Activated CD8-positive, alpha-beta T cell treated with anti-CD3 and anti-CD28 coated beads for 36 hours (primary cell): ENCODE data around the gene FAXC. TPM values are rescaled to one million over a fixed set of nuclear protein-coding genes. Genes with fewer than 3 reads are reported as not detected.

Experiments
- ATAC-seq: fragments of 200-7000 bp; cut with Tn5 transposase; one replicate; pipeline ENCODE4 v1.10.0; 2021; ENCODE audit warnings: mild to moderate bottlenecking, moderate library complexity
- CTCF ChIA-PET: fragments of 350-600 bp; sonication (Branson Sonifier 250); formaldehyde crosslinking; loops from one replicate; lab custom pipeline; 2021; ENCODE audit warnings: antibody characterized with exemption; lab: Charles Lee
- POLR2A ChIA-PET: fragments of 350-600 bp; sonication (Branson Sonifier 250); formaldehyde crosslinking; loops from one replicate; lab custom pipeline; 2021; ENCODE audit warnings: antibody characterized with exemption; lab: Charles Lee
- DNase-seq: peaks from one replicate; pipeline ENCODE4 v3.0.0-alpha.2; 2020
- H3K27ac Mint-ChIP-seq: one replicate; pipeline ENCODE4 v1.8.0; 2021; ENCODE audit warnings: mild to moderate bottlenecking, mixed read lengths
- H3K27me3 Mint-ChIP-seq: one replicate; pipeline ENCODE4 v1.8.0; 2021; ENCODE audit warnings: mixed read lengths
- H3K36me3 Mint-ChIP-seq: one replicate; pipeline ENCODE4 v1.8.0; 2021; ENCODE audit warnings: low read depth, mixed read lengths
- H3K4me1 Mint-ChIP-seq: one replicate; pipeline ENCODE4 v1.8.0; 2021; ENCODE audit warnings: low read depth, mixed read lengths
- H3K4me3 Mint-ChIP-seq: one replicate; pipeline ENCODE4 v1.8.0; 2021; ENCODE audit warnings: mild to moderate bottlenecking, moderate library complexity, mixed read lengths
- H3K9me3 Mint-ChIP-seq: one replicate; pipeline ENCODE4 v1.8.0; 2021; ENCODE audit warnings: mixed read lengths
- intact Hi-C: fragments of 100-400 bp; cut with micrococcal nuclease; formaldehyde crosslinking; loops from one replicate; pipeline ENCODE4 v1.10.0; 2022
- total RNA-seq, 2 experiments: library from RNA; stranded (reverse); gene quantifications; one replicate each; pipeline ENCODE4 v1.2.3, GENCODE V29; 2021
- TF ChIP-seq, protein P1 (sequence below): fragments of 200-600 bp; IDR thresholded peaks from one replicate; pipeline ENCODE4 v1.8.0; 2022; ENCODE audit warnings: antibody characterized with exemption, mild to moderate bottlenecking

FAXC gene
- total RNA-seq, 2 experiments from 2014 or later = not detected

DNA sequence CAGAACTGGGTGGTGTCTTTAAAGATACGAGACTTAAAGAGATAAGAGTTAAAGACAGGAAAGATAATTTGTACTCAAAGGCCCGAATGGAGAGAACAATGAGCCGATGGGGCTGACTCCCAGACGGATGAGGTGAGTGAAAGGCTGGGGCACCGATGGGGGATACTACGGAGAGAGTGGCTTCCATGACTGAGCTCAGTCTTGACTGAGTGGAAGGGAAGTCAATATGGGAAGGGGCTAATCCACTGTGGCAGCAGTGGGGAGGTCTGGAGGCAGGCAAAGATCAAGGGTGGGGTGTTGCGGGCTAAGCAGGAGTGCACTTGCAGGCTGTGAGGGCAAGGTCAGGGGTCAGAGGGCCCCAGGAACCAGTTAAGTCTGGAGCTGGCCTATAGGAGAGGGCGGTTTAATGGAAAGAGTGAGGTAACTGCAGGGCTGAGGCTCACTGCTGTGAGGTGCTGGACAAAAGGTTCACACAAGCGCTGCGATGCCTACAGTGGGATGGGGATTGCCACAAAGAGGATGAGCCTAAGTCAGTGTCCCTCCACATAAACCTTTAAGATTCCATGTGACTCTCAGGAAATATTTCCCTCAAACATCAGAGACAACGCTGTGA, 42.1 kb downstream of the FAXC start:
- CTCF ChIA-PET = no interaction called here
- Mint-ChIP-seq H3K27ac (no peak overlapping the region), H3K9me3 (no peaks in the 10 kb centered on the region), H3K36me3 (no peaks in the 10 kb centered on the region), H3K4me3 (no peak overlapping the region), H3K4me1 (no peaks in the 10 kb centered on the region), H3K27me3 (peaks cover 9% of the 10 kb centered on the region)
- DNase-seq (no peak), ATAC-seq (no peak)
- TF ChIP-seq, protein P1, sequence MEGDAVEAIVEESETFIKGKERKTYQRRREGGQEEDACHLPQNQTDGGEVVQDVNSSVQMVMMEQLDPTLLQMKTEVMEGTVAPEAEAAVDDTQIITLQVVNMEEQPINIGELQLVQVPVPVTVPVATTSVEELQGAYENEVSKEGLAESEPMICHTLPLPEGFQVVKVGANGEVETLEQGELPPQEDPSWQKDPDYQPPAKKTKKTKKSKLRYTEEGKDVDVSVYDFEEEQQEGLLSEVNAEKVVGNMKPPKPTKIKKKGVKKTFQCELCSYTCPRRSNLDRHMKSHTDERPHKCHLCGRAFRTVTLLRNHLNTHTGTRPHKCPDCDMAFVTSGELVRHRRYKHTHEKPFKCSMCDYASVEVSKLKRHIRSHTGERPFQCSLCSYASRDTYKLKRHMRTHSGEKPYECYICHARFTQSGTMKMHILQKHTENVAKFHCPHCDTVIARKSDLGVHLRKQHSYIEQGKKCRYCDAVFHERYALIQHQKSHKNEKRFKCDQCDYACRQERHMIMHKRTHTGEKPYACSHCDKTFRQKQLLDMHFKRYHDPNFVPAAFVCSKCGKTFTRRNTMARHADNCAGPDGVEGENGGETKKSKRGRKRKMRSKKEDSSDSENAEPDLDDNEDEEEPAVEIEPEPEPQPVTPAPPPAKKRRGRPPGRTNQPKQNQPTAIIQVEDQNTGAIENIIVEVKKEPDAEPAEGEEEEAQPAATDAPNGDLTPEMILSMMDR = no peak
- intact Hi-C loops = no loop called here
- POLR2A ChIA-PET = no interaction called here

DNA sequence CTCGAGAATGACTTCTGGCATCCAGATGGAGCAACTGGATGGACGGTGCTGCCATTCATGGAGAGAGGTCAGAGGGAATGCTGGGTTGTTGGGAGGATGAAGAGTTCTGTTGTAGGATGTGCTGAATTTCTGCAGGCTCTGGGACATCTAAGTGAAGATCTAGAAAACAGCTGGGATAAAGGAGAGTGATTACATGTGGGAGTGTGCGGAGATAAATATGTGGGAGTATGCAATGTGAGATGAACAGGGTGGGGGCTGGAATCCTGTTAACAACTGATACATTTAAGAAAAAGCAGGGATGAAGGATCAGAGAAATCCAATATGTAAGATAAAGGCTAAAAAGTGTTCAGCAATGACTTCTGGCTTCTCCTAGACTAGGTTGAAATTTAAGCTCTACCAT, 43.1 kb downstream of the FAXC start:
- Mint-ChIP-seq H3K27ac (no peak overlapping the region), H3K27me3 (peaks cover 9% of the 10 kb centered on the region), H3K36me3 (no peaks in the 10 kb centered on the region), H3K4me1 (no peaks in the 10 kb centered on the region), H3K4me3 (no peak overlapping the region), H3K9me3 (no peaks in the 10 kb centered on the region)
- ATAC-seq (no peak), DNase-seq (no peak)
- CTCF ChIA-PET = no interaction called here
- POLR2A ChIA-PET = no interaction called here
- intact Hi-C loops = no loop called here
- TF ChIP-seq, protein P1 = no peak

DNA sequence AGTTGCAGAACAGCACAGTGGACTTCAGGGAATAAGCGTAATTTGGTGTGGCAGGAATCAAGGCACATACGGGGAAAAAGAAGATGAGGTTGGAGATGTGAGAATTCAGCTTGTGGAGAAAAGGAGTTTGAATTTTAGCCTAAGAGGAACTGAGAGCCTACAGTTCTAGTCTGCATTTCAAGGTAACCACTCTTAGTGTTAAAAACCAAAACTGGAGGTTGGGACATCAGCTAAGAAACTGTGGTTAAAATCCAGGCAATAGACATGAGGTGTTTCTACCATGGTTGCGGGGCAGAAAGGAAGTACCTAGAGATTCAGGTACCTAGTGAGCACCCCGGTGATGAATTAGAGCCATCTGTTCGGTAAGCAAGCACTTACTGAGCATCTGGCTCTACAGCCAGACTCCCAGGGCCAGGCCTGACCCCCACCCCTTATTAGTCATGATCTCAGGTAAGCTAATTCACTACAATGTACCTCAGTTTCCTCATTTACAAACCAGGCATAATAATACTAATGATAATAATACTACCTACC, 44.4 kb downstream of the FAXC start:
- Mint-ChIP-seq H3K4me1 (no peaks in the 10 kb centered on the region), H3K36me3 (no peaks in the 10 kb centered on the region), H3K9me3 (no peaks in the 10 kb centered on the region), H3K27me3 (peaks cover 9% of the 10 kb centered on the region), H3K27ac (no peak overlapping the region), H3K4me3 (no peak overlapping the region)
- ATAC-seq (no peak), DNase-seq (no peak)
- TF ChIP-seq, protein P1 = no peak
- intact Hi-C loops = no loop called here
- ChIA-PET POLR2A (no interaction called here), CTCF (no interaction called here)

DNA sequence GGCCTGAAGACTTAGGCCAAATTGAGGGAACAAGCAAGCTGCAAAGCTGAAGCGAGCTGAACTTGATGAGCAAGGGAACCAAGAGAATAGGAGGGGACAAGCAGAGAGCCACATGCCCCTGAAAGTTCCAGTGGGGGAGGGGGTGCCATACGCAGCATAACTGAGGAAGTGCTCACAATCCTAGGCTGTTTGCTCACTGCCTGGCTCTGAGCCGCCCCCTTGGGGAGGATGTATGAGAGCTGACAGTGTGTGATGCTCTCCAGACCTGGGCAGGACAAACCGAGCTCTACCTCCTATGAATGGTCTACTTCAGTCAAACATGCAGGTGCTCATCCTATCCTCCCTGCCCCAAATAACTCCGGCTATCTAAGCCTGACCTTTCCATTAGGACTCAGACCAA, 52.1 kb downstream of the FAXC start:
- DNase-seq (no peak), ATAC-seq (no peak)
- H3K27ac Mint-ChIP-seq = no peak overlapping the region
- no peak overlapping the region for H3K4me3 Mint-ChIP-seq
- TF ChIP-seq, protein P1 = no peak
- POLR2A ChIA-PET = no interaction called here
- CTCF ChIA-PET = no interaction called here
- no peaks in the 10 kb centered on the region for H3K9me3 Mint-ChIP-seq
- H3K36me3 Mint-ChIP-seq = no peaks in the 10 kb centered on the region
- H3K4me1 Mint-ChIP-seq = no peaks in the 10 kb centered on the region
- peaks cover 11% of the 10 kb centered on the region for H3K27me3 Mint-ChIP-seq
- intact Hi-C loops = no loop called here

DNA sequence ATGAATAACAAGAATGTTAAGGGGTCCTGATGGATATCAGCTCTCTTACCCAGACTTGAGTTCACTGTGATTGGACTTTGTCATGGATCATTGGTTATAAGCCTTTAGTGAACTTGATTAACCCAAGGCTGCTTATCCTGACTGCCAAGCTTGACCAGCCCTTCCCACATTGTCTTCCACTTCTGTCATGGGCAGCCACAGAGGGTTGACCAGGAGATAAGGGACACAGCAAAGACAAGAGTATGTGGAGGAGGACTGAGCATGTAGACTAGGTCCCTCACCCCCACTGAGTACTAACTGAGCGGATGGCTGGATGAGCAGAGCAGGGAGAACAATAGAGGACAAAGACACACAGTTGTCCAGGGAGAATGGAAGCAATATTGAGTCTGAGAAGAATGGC, 52.5 kb downstream of the FAXC start:
- Mint-ChIP-seq H3K9me3 (no peaks in the 10 kb centered on the region), H3K36me3 (no peaks in the 10 kb centered on the region), H3K27me3 (peaks cover 11% of the 10 kb centered on the region), H3K4me3 (no peak overlapping the region), H3K4me1 (no peaks in the 10 kb centered on the region), H3K27ac (no peak overlapping the region)
- POLR2A ChIA-PET = no interaction called here
- CTCF ChIA-PET = no interaction called here
- TF ChIP-seq, protein P1 = no peak
- intact Hi-C loops = no loop called here
- ATAC-seq = no peak
- no peak for DNase-seq
